K562 (cell line): ENCODE measurements around the gene LAMA1. TPM values are rescaled to one million over a fixed set of nuclear protein-coding genes. Genes with fewer than 3 reads are reported as not detected.

Experiments used
- ATAC-seq: fragments of 200-7000 bp; cut with Tn5 transposase; 3 replicates; pipeline ENCODE4 v1.9.1; 2020; ENCODE audit warnings: moderate library complexity
- BruUV-seq: library from RNA; stranded (reverse); fragments of 400-500 nt; replicated peaks from 2 replicates; lab custom pipeline; 2021; lab: Mats Ljungman, UMichigan
- CTCF ChIA-PET: fragments of 300-600 bp; formaldehyde crosslinking; extraction: SDS; loops from one replicate; lab custom pipeline; 2021; ENCODE audit warnings: low intra/inter-chr PET ratio; lab: Yijun Ruan, JAX
- POLR2A ChIA-PET: fragments of 300-600, 350-650 bp; sonication (Branson Sonifier 250); formaldehyde crosslinking; extraction: SDS; loops from one replicate; lab custom pipeline; 2021; ENCODE audit warnings: antibody characterized with exemption, inconsistent platforms; lab: Yijun Ruan, JAX
- DNase-seq, 4 experiments: peaks; one replicate each; pipeline versions ENCODE4 v3.0.0 to v3.0.0-alpha.2; 2011 to 2018; ENCODE audit warnings: low spot score in 3 of 4, mixed read lengths in 3 of 4; ENCODE audit errors: extremely low read depth in 1 of 4
- FAIRE-seq: peaks from 2 replicates; lab custom pipeline; 2011; peaks lifted over from hg19 to GRCh38; lab: Jason Lieb, UNC
- H2AFZ ChIP-seq: 2 replicates; pipeline ENCODE4 v1.6.0; 2011; ENCODE audit warnings: low read depth, low read length, control low read depth, inconsistent platforms
- H3K27ac ChIP-seq: fragments of 200-600 bp; 3 replicates; pipeline ENCODE4 v1.8.0; 2011; ENCODE audit warnings: low read depth, mild to moderate bottlenecking, control low read depth, inconsistent platforms, low read length, moderate library complexity, mixed read lengths; ENCODE audit errors: extremely low read depth
- H3K27me3 ChIP-seq, 2 experiments: fragments of 300-600 bp in 1 of 2; 2 replicates in 1 of 2; 3 replicates in 1 of 2; pipeline versions ENCODE4 v1.6.0 to v1.8.0; 2011; ENCODE audit warnings: inconsistent platforms in 2 of 2, low read length in 2 of 2, mild to moderate bottlenecking in 1 of 2, mixed read lengths in 1 of 2, moderate library complexity in 1 of 2; ENCODE audit not compliant: control insufficient read depth in 2 of 2, insufficient read depth in 2 of 2
- H3K36me3 ChIP-seq: fragments of 300-600 bp; 3 replicates; pipeline ENCODE4 v1.8.0; 2011; ENCODE audit warnings: mild to moderate bottlenecking, low read length, inconsistent platforms; ENCODE audit not compliant: control insufficient read depth, insufficient read depth
- H3K4me1 ChIP-seq, 2 experiments: fragments of 200-600 bp in 1 of 2; replicated peaks in 1 of 2; 2 replicates in 1 of 2; 3 replicates in 1 of 2; pipeline versions ENCODE4 v1.5.1 to v1.8.0; 2011; ENCODE audit warnings: inconsistent platforms in 2 of 2, low read length in 2 of 2, mild to moderate bottlenecking in 1 of 2, mixed read lengths in 1 of 2, moderate library complexity in 1 of 2; ENCODE audit not compliant: control insufficient read depth in 2 of 2, insufficient read depth in 2 of 2
- H3K4me2 ChIP-seq: 2 replicates; pipeline ENCODE4 v1.6.1; 2011; ENCODE audit warnings: low read length, control low read depth, inconsistent platforms, mixed read lengths; ENCODE audit not compliant: insufficient read depth
- H3K4me3 ChIP-seq: fragments of 200-600 bp; sonication (generic), shearing (Covaris generic); 2 replicates; pipeline ENCODE4 v1.5.1; 2016; ENCODE audit warnings: control low read depth, inconsistent platforms
- H3K79me2 ChIP-seq: fragments of 200-600 bp; 3 replicates; pipeline ENCODE4 v1.8.0; 2011; ENCODE audit warnings: low read length, inconsistent platforms; ENCODE audit not compliant: control insufficient read depth, insufficient read depth
- H3K9ac ChIP-seq, 2 experiments: 2 replicates each; pipeline versions ENCODE4 v1.6.0 to v1.6.1; 2011; ENCODE audit warnings: low read depth in 2 of 2, low read length in 2 of 2, control low read depth in 1 of 2, inconsistent platforms in 1 of 2, mild to moderate bottlenecking in 1 of 2, mixed read lengths in 1 of 2; ENCODE audit not compliant: insufficient read depth in 1 of 2
- H3K9me1 ChIP-seq: one replicate; pipeline ENCODE4 v1.6.0; 2011; ENCODE audit warnings: inconsistent platforms, mild to moderate bottlenecking, low read length, moderate library complexity; ENCODE audit not compliant: control insufficient read depth, insufficient read depth
- H3K9me3 ChIP-seq: replicated peaks from 2 replicates; pipeline ENCODE4 v1.5.1; 2011; ENCODE audit warnings: low read depth, low read length, inconsistent platforms; ENCODE audit not compliant: control insufficient read depth, insufficient read depth
- H4K20me1 ChIP-seq: replicated peaks from 2 replicates; pipeline ENCODE4 v1.6.1; 2011; ENCODE audit warnings: low read length, inconsistent platforms, mixed read lengths; ENCODE audit not compliant: control insufficient read depth, insufficient read depth
- E2F3 ChIP-seq: fragments of 250-450 bp; sonication (Bioruptor Pico); IDR thresholded peaks from 2 replicates; pipeline ENCODE4 v1.4.0; 2020; ENCODE audit warnings: mild to moderate bottlenecking
- EHMT2 ChIP-seq: fragments of 450-650 bp; IDR thresholded peaks from 2 replicates; pipeline ENCODE4 v1.6.1; 2018; ENCODE audit warnings: antibody characterized with exemption
- NR2C1 ChIP-seq, 2 experiments: fragments of 450-650 bp; IDR thresholded peaks; 2 replicates each; pipeline ENCODE4 v1.6.1; 2017; ENCODE audit warnings: mild to moderate bottlenecking in 2 of 2, antibody characterized with exemption in 1 of 2, inconsistent platforms in 1 of 2, missing compliant biosample characterization in 1 of 2, missing genetic modification characterization in 1 of 2
- PHB2 ChIP-seq: fragments of 450-650 bp; IDR thresholded peaks from 2 replicates; pipeline ENCODE4 v1.6.1; 2017; ENCODE audit warnings: low read depth
- SMAD3 ChIP-seq: fragments of 450-650 bp; formaldehyde crosslinking; conservative IDR thresholded peaks from 2 replicates; pipeline ENCODE4 v1.4.0; 2020; ENCODE audit warnings: mild to moderate bottlenecking
- TRIM24 ChIP-seq, 2 experiments: fragments of 450-650 bp; IDR thresholded peaks; 2 replicates each; pipeline ENCODE4 v1.6.1; 2016
- ZBTB8A ChIP-seq: fragments of 450-650 bp; IDR thresholded peaks from 2 replicates; pipeline ENCODE4 v1.6.1; 2018; ENCODE audit warnings: mild to moderate bottlenecking, moderate library complexity; ENCODE audit not compliant: partially characterized antibody
- ZNF140 ChIP-seq: fragments of 250-450 bp; sonication (Bioruptor Pico); IDR thresholded peaks from 2 replicates; pipeline ENCODE4 v1.8.0; 2021; ENCODE audit warnings: moderate library complexity, mild to moderate bottlenecking, inconsistent platforms
- WGBS: fragments of 100-300 bp; shearing (Covaris generic); methylation state at CpG from one replicate; pipeline ENCODE4 v1.1.6; 2016; ENCODE audit warnings: low coverage, mixed read lengths; ENCODE audit not compliant: insufficient coverage; ENCODE audit errors: missing lambda C conversion rate; 5-methylcytosine and 5-hydroxymethylcytosine counted together
- in situ Hi-C: fragments of 300-500 bp; cut with MboI; formaldehyde crosslinking; loops from 4 replicates; pipeline ENCODE4 v1.15.0; 2018; ENCODE audit warnings: inconsistent platforms, mixed read lengths
- intact Hi-C: fragments of 100-400 bp; cut with micrococcal nuclease; formaldehyde crosslinking; loops from 2 replicates; pipeline ENCODE4 v1.14.2; 2022
- polyA plus RNA-seq, 8 experiments: library from polyadenylated mRNA; depleted of rRNA in 4 of 8; stranded (reverse) in 5 of 8; unstranded in 3 of 8; fragments of >200 nt; fragmentation: Nextera tagmentation in 2 of 8; fragmentation: Illumina TruSeq in 1 of 8; extraction: Ambion mirVana in 2 of 8; extraction: Trizol in 1 of 8; gene quantifications; 2 replicates each; pipeline versions ENCODE4 v1.2.1 to v1.2.3, GENCODE V29; 2011 to 2014; ENCODE audit warnings: inconsistent platforms in 1 of 8, missing spikeins in 1 of 8
- total RNA-seq, 7 experiments: library from RNA; depleted of rRNA in 6 of 7; stranded (reverse); fragments of >200 nt in 6 of 7; fragmentation: Illumina TruSeq in 2 of 7; extraction: Trizol in 2 of 7; gene quantifications; 2 replicates each; pipeline versions ENCODE4 v1.2.1 to v1.2.3, GENCODE V29; 2011 to 2021; ENCODE audit warnings: low replicate concordance in 1 of 7
- TF ChIP-seq, protein P1 (sequence below): sonication (generic); IDR thresholded peaks from 2 replicates; pipeline ENCODE4 v1.6.1; 2016
- TF ChIP-seq, protein P2 (sequence below): fragments of 150-350 bp; IDR thresholded peaks from 2 replicates; pipeline ENCODE4 v1.6.1; 2014; ENCODE audit warnings: low read depth, mild to moderate bottlenecking, low read length, borderline replicate concordance
- TF ChIP-seq, protein P3 (sequence below): fragments of 450-650 bp; IDR thresholded peaks from 2 replicates; pipeline ENCODE4 v1.7.0; 2016; ENCODE audit warnings: borderline replicate concordance
- TF ChIP-seq, protein P4 (sequence below), 3 experiments: IDR thresholded peaks in 2 of 3; conservative IDR thresholded peaks in 1 of 3; 2 replicates each; pipeline ENCODE4 v1.5.1; 2011 to 2012; ENCODE audit warnings: low read length in 3 of 3, mild to moderate bottlenecking in 3 of 3, control low read depth in 2 of 3, improper control_type of control experiment in 1 of 3, inconsistent platforms in 1 of 3, low read depth in 1 of 3, mixed read lengths in 1 of 3, moderate library complexity in 1 of 3; ENCODE audit not compliant: insufficient read depth in 2 of 3

The LAMA1 gene
- total and polyA plus RNA-seq, 9 of the 15 experiments (the other 6 are each of a cell fraction or from before 2014, with no cell fraction given) = 0.04 TPM; not detected in 8

DNA sequence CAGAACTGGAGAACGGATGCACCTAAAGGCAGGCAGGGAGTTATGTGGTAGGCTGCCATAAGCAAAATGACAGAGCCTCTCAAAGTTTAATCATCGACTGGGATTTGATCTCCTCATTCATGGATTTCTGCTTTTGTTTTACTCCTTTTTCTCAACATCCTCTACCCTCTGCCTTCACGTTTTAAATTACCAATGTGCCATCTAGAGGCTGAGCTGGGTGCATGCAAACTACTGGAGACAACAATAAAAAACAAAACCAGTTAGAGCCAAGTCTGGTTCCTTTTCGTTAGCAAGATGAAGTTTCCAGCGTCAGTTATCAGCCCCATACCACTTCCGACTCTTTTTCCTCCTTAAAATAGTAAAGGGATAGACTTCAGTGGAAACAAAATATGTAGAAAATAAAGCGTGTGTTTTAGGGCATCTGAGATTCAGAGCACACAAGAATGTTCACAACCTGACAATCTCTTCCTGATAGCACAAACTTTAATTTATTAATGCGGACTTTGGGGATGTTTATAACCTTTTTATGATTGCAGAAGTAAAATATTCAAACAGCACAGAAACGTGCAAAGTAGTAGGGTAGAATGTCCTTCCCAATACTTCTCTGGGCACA, 117.0 kb downstream of the LAMA1 start:
- H3K4me2 ChIP-seq = no peak overlapping the region
- ATAC-seq = peak; percentile 83
- H3K27me3 ChIP-seq = peaks cover 14 to 37% of the 10 kb centered on the region in 2 experiments; a peak in 3 of 5 replicates
- intact Hi-C loops = loop anchor here (1.0 kb wide), 1 partner anchor 80 kb away; no protein-coding TSS in a partner anchor
- no peaks in the 10 kb centered on the region for H4K20me1 ChIP-seq
- ChIA-PET POLR2A (no interaction called here), CTCF (interaction anchor here (1.9 kb wide), 1 partner anchor 81 kb away, joined by 6 read pairs; no protein-coding TSS in a partner anchor)
- H3K27ac ChIP-seq = no peak overlapping the region
- H3K4me1 ChIP-seq = no peaks in the 10 kb centered on the region; a peak in 1 of 5 replicates
- peak in 2 of 4 experiments; percentile 15 to 22 for DNase-seq
- no peaks in the 10 kb centered on the region for H3K9me3 ChIP-seq
- peak; percentile 79 for FAIRE-seq
- no peaks in the 10 kb centered on the region for H3K36me3 ChIP-seq
- no peaks in the 10 kb centered on the region for H3K9me1 ChIP-seq
- WGBS = under 1% methylated on average over 9 of the region's 9 CpGs
- in situ Hi-C loops = loop anchor here (5.0 kb wide), 1 partner anchor 78 kb away; no protein-coding TSS in a partner anchor
- BruUV-seq = no TSS peak
- H3K4me3 ChIP-seq = no peak overlapping the region
- H2AFZ ChIP-seq = no peak overlapping the region
- no peaks in the 10 kb centered on the region for H3K79me2 ChIP-seq
- no peak overlapping the region for H3K9ac ChIP-seq
- TF ChIP-seq ZNF140 (CRISPR knock-in tag) (no peak), TRIM24 (IDR thresholded peaks at IDR 0.05) (no peak), E2F3 (CRISPR knock-in tag) (no peak), ZBTB8A (no peak), PHB2 (no peak), NR2C1 (IDR thresholded peaks at IDR 0.05) (no peak), NR2C1 (tag; IDR thresholded peaks at IDR 0.05) (no peak), EHMT2 (no peak), SMAD3 (CRISPR knock-in tag) (no peak)
- TF ChIP-seq, protein P1, sequence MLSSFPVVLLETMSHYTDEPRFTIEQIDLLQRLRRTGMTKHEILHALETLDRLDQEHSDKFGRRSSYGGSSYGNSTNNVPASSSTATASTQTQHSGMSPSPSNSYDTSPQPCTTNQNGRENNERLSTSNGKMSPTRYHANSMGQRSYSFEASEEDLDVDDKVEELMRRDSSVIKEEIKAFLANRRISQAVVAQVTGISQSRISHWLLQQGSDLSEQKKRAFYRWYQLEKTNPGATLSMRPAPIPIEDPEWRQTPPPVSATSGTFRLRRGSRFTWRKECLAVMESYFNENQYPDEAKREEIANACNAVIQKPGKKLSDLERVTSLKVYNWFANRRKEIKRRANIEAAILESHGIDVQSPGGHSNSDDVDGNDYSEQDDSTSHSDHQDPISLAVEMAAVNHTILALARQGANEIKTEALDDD = no peak
- TF ChIP-seq, protein P2, sequence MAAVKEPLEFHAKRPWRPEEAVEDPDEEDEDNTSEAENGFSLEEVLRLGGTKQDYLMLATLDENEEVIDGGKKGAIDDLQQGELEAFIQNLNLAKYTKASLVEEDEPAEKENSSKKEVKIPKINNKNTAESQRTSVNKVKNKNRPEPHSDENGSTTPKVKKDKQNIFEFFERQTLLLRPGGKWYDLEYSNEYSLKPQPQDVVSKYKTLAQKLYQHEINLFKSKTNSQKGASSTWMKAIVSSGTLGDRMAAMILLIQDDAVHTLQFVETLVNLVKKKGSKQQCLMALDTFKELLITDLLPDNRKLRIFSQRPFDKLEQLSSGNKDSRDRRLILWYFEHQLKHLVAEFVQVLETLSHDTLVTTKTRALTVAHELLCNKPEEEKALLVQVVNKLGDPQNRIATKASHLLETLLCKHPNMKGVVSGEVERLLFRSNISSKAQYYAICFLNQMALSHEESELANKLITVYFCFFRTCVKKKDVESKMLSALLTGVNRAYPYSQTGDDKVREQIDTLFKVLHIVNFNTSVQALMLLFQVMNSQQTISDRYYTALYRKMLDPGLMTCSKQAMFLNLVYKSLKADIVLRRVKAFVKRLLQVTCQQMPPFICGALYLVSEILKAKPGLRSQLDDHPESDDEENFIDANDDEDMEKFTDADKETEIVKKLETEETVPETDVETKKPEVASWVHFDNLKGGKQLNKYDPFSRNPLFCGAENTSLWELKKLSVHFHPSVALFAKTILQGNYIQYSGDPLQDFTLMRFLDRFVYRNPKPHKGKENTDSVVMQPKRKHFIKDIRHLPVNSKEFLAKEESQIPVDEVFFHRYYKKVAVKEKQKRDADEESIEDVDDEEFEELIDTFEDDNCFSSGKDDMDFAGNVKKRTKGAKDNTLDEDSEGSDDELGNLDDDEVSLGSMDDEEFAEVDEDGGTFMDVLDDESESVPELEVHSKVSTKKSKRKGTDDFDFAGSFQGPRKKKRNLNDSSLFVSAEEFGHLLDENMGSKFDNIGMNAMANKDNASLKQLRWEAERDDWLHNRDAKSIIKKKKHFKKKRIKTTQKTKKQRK = no peak
- TF ChIP-seq, protein P3, sequence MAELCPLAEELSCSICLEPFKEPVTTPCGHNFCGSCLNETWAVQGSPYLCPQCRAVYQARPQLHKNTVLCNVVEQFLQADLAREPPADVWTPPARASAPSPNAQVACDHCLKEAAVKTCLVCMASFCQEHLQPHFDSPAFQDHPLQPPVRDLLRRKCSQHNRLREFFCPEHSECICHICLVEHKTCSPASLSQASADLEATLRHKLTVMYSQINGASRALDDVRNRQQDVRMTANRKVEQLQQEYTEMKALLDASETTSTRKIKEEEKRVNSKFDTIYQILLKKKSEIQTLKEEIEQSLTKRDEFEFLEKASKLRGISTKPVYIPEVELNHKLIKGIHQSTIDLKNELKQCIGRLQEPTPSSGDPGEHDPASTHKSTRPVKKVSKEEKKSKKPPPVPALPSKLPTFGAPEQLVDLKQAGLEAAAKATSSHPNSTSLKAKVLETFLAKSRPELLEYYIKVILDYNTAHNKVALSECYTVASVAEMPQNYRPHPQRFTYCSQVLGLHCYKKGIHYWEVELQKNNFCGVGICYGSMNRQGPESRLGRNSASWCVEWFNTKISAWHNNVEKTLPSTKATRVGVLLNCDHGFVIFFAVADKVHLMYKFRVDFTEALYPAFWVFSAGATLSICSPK = no peak
- TF ChIP-seq, protein P4, sequence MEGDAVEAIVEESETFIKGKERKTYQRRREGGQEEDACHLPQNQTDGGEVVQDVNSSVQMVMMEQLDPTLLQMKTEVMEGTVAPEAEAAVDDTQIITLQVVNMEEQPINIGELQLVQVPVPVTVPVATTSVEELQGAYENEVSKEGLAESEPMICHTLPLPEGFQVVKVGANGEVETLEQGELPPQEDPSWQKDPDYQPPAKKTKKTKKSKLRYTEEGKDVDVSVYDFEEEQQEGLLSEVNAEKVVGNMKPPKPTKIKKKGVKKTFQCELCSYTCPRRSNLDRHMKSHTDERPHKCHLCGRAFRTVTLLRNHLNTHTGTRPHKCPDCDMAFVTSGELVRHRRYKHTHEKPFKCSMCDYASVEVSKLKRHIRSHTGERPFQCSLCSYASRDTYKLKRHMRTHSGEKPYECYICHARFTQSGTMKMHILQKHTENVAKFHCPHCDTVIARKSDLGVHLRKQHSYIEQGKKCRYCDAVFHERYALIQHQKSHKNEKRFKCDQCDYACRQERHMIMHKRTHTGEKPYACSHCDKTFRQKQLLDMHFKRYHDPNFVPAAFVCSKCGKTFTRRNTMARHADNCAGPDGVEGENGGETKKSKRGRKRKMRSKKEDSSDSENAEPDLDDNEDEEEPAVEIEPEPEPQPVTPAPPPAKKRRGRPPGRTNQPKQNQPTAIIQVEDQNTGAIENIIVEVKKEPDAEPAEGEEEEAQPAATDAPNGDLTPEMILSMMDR (IDR thresholded peaks at IDR 0.05 in 2 of 3, conservative IDR thresholded peaks at IDR 0.05 in 1 of 3; ENCODE audit: insufficient read depth in 2 of 3, low read depth in 1 of 3, low read length in 3 of 3) = peak; percentile 44 to 64 (median 56); a peak in 5 of 6 replicates
